T-helper 9 cell (primary cell): Measurements from ENCODE around the gene FMNL2.

ENCODE experiments used
- DNase-seq: peaks from one replicate; pipeline ENCODE4 v3.0.0-alpha.2; 2020

Gene FMNL2

DNA sequence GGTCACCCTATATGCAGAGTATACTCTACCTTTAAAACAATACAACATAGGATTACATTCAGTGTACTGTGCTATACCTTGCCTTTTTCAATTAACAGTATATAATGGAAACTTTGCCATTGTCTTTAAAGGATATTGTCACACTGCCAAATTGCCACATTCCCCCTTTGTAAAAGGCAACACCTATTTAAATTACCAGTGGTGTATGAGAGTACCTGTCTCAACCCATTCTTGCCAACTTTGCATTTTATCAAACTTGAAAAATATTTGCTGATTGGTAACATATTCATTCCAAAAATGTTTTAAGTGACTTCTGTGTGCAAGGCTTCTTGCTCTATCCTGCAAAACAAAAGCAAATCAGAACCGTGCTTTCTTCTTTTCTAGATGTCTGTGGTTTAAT lies 92.9 kb downstream of the FMNL2 start:
- no peak for DNase-seq

DNA sequence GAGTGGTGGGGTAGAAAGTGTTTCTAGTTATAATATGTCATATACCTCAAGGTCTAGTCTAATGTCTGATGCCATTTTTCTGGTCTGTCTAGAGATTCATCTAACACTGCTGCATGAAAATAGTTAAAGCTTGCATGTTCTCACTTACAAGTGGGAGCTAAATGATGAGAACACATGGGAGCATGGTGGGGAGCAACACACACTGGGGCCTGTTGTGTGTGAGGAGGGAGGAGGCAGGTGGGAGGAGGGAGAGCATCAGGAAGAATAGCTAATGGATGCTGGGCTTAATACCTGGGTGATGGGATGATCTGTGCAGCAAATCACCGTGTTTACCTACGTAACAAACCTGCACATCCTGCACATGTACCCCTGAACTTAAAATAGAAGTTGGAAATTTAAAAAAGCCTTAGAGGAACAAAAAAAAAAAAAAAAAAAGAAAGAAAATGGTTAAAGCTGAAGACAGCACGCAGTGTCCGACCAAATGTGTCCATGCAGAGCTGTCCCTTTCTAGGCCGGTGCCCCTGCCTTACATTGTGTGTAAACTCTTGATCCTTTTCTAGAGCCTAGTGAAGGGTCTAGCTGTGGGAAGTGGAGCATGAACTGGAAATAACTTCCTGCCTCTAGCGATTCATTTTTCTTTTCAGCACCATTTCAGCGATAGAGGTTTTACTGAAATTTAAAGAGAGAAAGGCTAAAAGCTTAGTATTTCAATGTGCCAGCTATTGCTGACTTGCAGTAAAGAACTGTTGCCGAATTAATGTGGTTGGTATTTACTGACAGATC lies 94.0 kb downstream of the FMNL2 start:
- DNase-seq = no peak

DNA sequence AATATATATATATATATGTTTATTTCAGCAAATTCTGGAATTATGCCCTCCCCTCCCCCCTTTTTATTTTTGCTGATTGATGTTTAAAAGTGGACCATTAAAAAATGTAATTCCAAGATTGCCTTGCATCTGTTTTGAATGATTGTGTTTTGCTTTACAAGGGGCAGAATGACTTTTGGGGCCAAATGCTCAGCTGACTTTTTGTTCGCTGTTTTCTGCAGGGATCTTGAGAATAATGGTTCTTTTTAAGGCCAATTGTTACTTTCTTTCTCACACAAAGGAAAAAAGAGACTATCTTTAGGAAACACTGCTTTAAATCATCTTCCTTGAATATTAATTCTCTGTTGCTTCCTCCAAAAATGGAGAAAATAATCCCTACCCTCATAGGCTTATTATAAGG lies 95.9 kb downstream of the FMNL2 start:
- DNase-seq = no peak

DNA sequence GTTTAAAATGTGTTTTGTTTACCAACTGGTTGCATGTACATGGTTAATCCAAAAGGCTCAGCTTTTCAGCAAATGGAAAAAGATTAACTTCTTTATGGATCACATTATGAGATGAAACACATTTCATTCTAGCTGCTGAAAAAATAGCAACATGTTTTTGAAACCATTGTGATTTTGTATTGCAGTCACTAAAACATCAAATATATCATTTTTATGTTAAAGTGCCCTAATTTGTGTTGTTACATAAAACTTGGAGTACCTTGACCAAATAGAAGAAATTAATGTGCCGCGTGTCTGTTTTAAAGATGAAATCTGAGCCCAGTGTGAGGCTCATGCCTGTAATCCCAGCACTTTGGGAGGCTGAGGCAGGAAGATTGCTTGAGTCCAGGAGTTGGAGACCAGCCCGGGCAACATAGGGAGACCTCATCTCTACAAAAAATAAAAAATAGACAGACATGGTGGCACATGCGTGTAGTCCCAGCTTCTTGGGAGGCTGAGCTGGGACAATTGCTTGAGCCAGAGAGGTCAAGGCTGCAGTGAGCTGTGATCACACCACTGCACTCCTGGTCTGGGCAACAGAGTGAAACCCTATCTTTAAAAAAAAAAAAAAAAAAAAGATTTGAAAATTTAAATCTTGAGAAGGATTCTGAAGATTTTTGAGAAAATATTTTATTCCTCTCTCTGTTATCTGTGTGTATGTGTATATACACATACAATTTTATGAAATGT lies 96.6 kb downstream of the FMNL2 start:
- no peak for DNase-seq

DNA sequence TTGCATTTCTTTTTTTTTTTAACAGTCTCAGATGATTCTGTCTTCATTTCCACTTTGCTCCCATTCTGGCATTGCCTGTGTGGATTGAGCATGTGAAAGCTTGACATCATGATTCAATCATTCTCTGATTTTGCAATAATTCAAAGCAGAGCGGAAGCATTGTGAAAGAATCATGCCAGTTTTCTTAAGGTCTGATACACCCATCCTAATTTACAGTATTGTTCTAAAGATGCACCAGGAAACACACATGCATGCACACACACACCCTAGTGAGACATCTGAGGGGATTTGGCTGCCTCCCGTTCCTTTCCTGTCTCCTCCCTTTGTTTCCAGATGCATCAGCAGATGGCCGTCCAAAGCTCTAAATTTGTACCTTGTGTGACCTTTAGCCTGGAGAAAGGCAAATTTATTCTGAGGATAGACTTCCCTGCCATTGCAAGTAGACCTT lies 97.3 kb downstream of the FMNL2 start:
- no peak for DNase-seq

DNA sequence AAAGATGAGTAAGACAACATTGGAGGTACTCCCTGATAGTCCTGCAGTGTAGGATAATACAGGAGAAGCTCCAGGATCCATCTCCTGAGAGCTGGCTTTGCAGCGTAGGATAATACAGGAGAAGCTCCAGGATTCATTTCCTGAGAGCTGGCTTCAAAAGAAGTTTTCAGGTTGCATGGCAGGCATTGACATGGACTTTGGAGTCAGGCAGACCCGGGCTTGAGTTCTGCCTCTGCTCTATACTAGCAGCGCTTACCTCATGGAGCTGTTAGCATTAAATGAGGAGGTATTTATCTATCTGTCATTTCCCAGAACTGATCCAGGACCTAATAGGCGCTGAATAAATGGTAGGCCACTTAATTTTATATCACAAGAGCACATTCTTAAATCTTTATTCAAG lies 97.8 kb downstream of the FMNL2 start:
- no peak for DNase-seq

DNA sequence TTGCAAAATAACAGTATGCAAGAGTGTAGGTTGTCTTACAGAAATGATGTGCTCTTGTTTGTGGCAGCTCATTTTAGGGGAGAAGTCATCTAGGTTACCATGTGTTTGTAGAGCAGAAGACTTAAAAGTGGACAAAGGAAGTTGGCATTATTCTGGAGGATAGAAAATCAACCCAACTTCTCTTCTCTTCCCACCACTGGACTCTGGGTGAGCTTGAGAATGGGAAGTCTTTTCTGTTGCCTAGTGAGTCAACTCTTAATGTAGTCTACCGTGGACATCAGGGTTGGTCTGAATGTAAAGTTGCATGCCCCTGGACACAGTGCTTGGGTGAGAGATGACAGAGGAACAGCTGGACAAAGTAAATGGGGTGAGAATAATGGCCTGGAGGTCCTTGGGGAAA lies 98.3 kb downstream of the FMNL2 start:
- no peak for DNase-seq

DNA sequence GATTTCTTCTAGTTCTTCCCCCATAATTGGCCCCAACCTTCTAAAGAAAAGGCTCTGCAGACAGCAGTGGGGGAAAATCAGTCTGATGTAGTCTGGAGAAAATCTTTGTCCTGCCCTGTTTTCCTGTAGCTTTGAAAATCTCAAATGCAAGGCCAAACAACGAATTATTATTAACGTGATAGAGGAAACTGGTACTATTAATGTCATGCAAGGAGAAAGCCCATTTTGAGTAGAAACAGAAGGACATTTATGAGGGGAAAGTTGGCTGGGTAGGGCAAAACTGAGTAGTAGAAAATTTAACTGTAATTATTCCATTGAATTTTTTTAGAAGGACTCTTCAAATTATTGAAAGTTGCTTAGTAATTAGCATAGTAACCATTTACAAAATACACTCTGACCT lies 98.8 kb downstream of the FMNL2 start:
- DNase-seq = no peak

DNA sequence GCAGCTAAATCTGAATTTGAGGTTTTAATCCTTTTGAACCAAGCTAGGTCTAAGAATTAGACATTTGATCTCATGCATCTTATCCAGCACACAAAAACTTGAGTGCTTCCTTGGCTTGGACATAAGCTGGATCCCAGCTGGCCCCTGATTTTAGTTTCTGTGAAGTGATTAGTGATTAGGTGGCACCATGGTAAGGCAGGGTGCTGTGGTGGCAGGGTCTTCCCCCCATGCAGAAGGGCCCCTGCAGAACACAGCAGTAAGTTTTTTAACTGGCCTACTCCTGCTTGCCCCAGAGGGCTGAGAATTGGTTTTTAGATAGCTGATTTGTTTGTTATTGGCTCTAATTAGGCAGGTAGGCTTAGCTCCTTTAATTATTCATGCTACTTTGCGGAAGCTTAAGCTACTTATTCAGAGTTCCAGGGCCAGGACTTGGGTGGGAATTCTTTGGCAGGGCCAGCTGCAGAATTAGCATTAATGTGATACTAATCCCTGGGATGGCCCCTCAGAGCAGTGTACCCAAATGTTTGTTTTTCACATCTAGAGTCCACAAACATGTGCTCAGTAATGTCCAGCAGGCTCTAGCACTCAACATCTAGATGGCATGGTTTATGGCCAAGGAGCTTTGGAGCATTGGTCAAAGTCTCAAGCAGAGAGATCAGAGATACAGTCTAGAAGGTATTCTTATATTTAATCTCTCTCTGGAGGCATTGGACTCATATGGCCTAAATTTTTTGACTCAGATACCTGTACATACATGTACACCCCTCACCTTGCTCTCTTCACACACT lies 99.6 kb downstream of the FMNL2 start:
- no peak for DNase-seq

DNA sequence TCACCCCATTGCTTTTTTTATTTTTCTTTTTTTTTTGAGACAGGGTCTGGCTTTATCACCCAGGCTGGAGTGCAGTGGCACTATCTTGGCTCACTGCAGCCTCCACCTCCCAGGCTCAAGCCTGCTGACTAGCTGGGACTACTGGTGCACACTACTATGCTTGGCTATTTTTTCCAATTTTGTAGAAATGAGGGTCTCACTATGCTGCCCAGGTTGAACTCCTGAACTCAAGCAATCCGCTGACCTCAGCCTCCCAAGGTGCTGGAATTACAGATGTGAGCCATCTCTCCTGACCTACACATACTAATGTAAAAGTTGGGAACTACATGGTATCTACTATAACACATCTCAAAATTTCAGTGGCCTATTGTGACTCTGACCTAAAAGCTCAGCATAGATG lies 101.2 kb downstream of the FMNL2 start:
- no peak for DNase-seq

DNA sequence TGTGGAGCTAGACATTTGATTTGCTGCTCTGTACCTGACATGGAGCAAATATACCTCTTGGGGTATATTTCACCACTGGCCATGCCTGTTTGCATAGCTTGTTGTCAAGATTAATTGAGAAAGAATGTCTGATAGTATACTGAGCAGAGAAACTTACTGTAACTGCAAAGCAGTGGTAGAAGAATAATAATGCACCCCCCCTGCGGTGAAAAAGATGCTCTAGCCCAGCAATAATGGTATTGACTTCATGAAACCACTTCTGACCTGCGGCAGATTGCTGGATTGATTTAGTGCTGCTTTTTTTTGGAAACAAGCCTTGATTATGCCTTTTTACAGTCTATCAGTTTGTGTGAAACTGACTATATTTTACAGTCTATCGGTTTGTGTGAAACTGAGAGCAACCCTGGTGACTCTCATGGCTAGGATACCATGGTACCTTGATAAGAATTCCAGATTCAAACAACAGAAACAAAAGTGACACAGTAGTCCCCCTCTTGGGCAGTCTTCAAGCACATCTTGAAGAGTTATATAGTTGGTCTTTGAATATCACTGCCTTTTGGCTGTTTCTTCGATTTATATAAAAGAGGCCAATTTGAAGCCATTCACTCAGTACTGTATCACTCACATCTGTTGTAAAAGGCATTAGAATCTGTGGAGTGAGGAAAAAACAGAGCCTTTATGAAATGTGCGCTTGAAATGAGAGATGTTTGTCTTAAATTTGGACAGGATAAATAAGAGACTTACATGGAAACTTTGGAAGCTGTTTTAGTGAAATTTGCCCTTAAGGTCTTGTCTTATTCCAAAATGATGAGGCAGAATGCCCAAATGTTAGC lies 102.5 kb downstream of the FMNL2 start:
- DNase-seq = no peak

DNA sequence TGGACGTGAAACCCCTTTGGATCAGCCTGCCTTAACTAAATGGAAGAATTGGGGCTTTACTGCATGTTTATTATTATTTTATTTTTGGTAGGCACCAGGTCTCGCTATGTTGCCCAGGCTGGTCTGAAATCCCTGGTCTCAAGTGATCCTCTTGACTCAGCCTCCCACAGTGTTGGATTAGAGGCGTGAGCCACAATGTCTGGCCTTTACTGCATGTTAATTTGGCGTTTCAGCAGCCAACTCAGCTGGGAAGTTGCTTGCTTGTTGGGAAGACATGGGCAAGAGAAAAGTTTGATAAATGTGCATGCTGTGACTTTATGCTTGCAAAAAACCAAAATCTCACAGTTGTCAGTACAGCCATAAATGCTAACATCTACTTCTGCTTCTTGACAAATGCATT lies 105.1 kb downstream of the FMNL2 start:
- DNase-seq = no peak

DNA sequence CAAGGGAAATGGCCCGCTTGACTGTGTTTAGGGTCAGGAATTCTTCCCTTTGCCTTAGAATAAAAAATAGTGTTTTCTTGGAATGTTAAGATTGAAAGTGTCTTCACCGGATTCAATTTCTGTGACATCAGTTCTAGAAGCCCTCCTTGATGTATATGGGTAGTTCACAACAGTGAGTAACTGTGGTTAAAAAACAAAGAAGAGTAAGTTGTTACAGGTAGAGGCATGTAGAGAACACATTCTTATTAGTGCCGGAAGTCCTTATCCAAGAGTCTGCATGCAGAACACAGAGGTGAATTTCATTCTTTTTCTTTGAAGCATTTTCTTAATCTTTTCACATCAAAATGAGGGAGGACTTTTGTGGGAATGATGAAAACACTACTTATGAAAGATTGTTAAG lies 105.5 kb downstream of the FMNL2 start:
- DNase-seq = no peak

DNA sequence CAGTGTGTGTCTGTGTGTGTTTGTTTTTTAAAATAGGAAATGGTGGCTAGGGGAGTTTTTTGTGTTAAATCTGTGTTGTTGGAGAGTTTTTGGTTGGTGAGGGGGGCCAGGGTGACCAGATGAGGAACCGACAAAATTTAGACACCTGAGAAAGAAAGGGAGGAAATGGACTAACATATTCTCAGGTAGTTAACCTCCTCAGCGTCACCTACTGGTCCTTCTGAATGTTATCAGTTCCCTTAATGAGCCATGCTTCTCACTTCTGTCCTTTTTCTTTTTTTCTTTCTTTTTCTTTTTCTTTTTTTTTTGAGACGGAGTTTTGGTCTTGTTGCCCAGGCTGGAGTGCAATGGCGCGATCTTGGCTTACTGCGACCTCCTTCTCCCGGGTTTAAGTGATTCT lies 107.0 kb downstream of the FMNL2 start:
- no peak for DNase-seq

DNA sequence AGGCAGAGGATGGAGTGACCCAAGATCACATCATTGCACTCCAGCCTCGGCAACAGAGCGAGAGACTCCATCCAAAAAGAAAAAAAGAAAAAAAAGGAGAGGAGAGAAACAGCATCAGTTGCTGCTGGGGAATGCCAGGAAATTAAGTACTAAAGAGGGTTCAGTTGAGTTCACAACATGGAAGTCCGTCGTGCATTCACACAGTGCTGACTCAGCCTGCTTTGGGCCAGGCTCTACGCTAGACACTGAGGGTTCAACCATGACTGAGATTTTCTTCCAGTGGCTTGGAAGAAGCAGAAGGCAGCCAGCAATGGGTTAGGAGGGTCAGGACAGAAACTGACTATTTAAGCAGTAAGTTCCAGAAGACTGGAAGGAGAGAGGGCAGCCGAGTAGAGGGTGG lies 108.8 kb downstream of the FMNL2 start:
- no peak for DNase-seq

DNA sequence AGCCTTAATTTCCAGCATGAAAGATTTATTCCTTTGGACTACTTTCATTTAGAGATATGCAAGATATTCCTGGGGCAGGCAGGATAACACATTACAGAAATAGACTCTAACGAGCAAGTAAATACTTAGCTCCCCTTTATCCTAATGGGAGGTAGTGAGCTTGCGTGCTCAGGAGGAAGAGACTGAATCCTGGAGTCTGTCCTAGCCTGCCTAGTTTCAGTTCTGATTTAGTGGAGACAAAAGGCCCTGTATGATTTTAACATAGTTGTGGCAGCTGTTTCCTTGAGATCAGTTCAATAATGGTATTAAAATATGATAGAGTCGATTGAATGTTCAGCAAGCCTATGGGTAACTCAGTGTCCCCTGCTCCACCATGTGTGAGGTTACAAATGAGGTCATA lies 109.5 kb downstream of the FMNL2 start:
- DNase-seq = no peak

DNA sequence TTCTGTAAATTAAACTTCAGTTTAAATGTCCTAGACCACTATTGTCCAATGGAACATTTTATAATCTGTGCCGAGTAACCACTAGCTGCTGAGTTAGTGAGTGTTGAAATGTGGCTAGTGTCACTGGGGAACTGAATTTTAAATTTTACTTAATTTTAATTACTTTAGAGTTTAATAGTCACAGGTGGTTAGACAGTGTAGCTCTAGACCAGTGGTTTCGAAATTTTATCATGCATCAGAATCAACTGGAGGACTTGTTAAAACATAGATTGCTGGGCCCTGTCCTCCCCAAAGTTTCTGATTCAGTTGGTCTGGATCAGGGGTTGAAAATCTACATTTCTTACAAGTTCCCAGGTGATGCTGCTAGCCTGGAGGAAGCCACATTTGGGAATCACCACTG lies 110.4 kb downstream of the FMNL2 start:
- DNase-seq = no peak

DNA sequence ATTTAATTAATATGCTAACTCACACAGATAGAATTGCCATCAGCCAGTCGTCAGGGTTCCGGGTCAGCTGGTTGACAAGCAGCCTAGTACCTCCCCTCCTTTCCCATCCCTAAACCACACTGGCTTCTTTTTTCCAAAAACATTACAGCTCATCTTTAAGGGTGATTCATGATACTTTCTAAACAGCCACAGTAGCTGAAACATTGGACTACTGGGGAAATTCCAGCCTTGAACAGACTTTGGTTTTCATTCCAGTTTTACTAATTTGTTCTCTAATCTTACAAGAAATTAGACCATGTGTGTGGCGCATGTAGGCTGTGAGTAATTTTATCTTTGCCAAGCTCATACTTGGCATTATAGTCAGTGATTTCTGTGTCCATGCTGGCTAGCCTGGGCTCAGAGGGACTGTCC lies 110.8 kb downstream of the FMNL2 start:
- no peak for DNase-seq

DNA sequence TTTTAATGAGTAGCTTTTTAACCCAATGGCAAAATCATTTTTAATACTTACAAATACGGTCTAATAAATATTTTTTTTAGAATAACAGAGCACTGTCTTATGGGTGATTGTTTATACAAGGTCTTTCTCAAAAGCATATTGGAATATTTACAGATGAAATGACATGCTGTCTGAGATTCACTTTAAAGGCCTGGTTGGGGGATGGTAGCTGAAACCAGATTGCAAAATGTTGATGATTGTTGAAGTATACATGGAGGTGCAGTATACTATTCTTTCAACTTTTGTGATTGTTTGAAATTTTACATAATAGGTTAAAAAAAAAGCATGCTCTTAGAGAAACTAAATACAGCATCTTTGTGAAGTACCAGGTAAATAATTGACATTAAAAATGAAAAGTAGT lies 111.2 kb downstream of the FMNL2 start:
- DNase-seq = no peak

DNA sequence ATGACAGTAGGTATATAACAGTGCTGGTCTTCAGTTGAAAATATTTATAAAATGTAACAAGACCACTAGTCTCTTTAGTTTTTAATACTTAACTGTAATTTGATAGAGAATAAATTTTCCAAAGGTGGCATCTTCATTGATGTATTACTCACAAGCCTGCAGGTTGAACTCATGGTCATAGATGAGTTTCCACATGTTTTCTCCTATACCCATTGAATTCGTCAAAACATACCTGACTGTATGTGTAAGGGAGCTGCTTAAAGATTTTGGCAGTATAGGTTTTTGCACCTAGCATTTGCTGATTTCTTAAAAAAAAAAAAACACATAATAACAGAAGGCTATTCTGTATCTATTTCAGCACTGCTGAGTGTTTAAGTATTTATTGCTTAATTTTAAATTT lies 112.9 kb downstream of the FMNL2 start:
- no peak for DNase-seq

DNA sequence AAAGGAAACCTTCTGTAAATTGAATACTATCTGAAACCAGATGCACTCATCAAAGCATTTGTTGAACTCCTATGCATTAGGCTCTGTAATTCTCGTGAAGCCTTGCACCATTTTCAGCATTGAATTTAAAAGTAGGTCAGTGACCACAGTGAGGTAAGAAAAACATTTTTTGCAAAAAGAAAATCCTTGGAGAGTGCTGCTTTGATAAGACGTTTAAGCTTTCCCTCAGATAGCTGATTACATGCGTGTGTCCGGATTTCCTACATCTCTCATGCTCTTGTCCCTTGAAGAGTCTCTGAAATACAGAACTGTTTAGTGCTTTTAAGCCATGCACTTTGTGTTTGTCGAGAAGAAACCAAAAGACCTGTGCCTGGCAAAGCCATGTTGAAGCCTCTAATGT lies 113.6 kb downstream of the FMNL2 start:
- DNase-seq = no peak

DNA sequence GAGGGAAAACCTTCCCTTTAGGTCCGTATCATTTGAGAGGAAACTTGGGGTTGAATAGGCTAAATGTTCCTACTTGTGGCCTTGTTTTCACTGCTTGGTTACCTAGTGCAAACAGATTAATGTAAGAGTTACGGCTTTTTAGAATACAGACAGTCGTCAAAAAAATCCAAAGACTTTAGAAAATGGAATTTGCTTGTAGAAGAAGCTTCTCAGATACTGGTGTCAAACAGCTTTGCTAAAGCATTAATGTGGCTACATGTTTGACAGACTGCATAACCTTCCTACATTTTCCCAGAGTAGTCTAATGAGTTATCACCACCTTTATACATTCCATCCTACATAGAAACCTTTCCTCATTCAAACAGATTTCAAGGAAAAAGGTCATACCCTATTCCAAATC lies 114.6 kb downstream of the FMNL2 start:
- DNase-seq = no peak

DNA sequence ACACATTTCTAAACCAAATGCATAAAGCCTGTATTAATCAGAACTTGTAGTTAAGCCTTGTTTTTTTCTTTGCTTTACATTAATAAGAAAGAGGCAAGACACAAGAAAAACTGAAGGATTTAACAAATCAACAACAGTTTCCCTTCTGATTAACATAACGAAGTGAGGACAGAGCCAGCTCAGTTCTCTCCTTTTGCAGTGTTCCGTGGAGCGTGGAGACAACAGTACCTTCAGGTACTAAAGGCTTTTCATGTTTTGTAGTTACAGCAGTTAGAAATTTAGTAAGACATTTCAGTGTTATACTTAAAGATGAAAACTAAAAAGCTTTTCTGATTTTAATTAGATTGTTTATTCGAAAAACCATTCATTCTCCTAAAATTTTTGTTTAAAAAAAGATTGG lies 115.2 kb downstream of the FMNL2 start:
- DNase-seq = no peak
